ENCODE results near the gene LELP1. TPM values are rescaled to one million over a fixed set of nuclear protein-coding genes. Genes with fewer than 3 reads are reported as not detected.

LELP1 gene
- polyA plus RNA-seq, 3 donors = not detected

GRCh38 chr1:153217744-153218416, 14.7 kb downstream of the LELP1 start:
- Histone ChIP-seq H3K9ac (ENCODE audit: insufficient read depth, low read length, poor library complexity, severe bottlenecking) (no peak overlapping the region), H2AFZ (ENCODE audit: insufficient read depth, low read depth, low read length, poor library complexity, severe bottlenecking) (no peak overlapping the region), H3K36me3 (replicated peaks in 1 of 2; ENCODE audit: control insufficient read depth in 1 of 2, insufficient read depth in 2 of 2, low read length in 2 of 2) (no peaks in the 10 kb centered on the region), H4K20me1 (ENCODE audit: insufficient read depth, low read length) (no peaks in the 10 kb centered on the region), H3K27ac (ENCODE audit: low read depth in 1 of 2, low read length in 2 of 2) (no peak overlapping the region), H3K4me2 (replicated peaks; ENCODE audit: extremely low read depth, low read length, poor library complexity, severe bottlenecking) (no peak overlapping the region), H3K79me2 (ENCODE audit: insufficient read depth, low read length) (no peaks in the 10 kb centered on the region), H3K9me3 (replicated peaks in 1 of 2; ENCODE audit: control insufficient read depth in 1 of 2, insufficient read depth in 1 of 2, low read length in 2 of 2) (no peaks in the 10 kb centered on the region), H3K27me3 (ENCODE audit: control insufficient read depth in 2 of 2, insufficient read depth in 2 of 2, low read length in 2 of 2) (peaks cover 0 to 5% of the 10 kb centered on the region in 2 donors), H3K4me1 (ENCODE audit: control insufficient read depth in 1 of 2, insufficient read depth in 2 of 2, low read length in 2 of 2) (no peaks in the 10 kb centered on the region), H3K4me3 (replicated peaks in 1 of 3; ENCODE audit: low read depth in 2 of 3, low read length in 3 of 3) (no peak overlapping the region)
- no peaks in the 10 kb centered on the region for H3K36me3 Mint-ChIP-seq
- TF ChIP-seq CTCF (IDR thresholded peaks at IDR 0.05) = no peak
- peaks cover 8 to 29% (median 9%) of the 10 kb centered on the region in 3 donors for H3K27me3 Mint-ChIP-seq (ENCODE audit: low read depth in 3 of 3)
- H3K27ac Mint-ChIP-seq = no peak overlapping the region
- H3K4me1 Mint-ChIP-seq = no peaks in the 10 kb centered on the region
- intact Hi-C loops (cut with micrococcal nuclease) = no loop called here
- 83% methylated on average over 1 of the region's 2 CpGs for WGBS (ENCODE audit: insufficient coverage)
- no peak overlapping the region for H3K4me3 Mint-ChIP-seq
- no peaks in the 10 kb centered on the region for H3K9me3 Mint-ChIP-seq
- no peak for DNase-seq

DNA sequence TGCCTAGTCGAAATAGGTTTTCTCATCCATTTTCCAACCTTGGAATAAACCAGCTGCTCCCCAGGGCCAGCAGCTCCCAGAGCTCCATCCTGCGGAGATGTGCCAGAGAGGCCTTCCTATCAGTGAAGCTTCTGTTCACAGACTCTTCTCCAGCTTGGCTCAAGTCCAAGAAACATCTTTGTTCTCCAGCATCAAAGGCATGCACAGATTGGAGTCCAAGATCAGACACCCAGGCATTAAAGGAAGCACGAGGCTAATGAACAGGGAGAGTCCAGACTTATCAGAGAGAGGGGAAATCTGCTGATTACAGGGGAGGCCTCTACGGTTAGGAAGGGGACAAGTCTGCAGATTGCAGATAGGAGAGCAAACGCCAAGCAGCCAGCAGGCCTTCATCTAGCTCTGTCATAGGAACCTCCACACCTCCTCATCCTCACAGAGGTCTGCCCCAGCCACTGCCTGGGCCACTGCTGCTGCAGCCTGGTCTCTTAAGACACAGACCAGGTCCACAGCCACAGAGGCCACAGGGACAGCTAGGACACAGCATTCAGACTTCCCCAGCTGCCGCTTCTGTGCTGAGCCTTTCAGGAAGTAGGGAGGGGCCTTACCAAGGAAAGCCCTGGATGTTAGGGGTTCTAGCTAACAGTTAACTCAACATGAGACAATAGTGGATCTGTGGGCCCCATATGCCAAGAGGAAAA, 17.5 kb downstream of the LELP1 start:
- no peak for TF ChIP-seq CTCF (IDR thresholded peaks at IDR 0.05)
- H3K27ac Mint-ChIP-seq = no peak overlapping the region
- Histone ChIP-seq H3K36me3 (replicated peaks in 1 of 2; ENCODE audit: control insufficient read depth in 1 of 2, insufficient read depth in 2 of 2, low read length in 2 of 2) (no peaks in the 10 kb centered on the region), H3K4me3 (replicated peaks in 1 of 3; ENCODE audit: low read depth in 2 of 3, low read length in 3 of 3) (no peak overlapping the region), H3K4me1 (ENCODE audit: control insufficient read depth in 1 of 2, insufficient read depth in 2 of 2, low read length in 2 of 2) (no peaks in the 10 kb centered on the region), H4K20me1 (ENCODE audit: insufficient read depth, low read length) (no peaks in the 10 kb centered on the region), H3K79me2 (ENCODE audit: insufficient read depth, low read length) (no peaks in the 10 kb centered on the region), H3K27ac (ENCODE audit: low read depth in 1 of 2, low read length in 2 of 2) (no peak overlapping the region), H3K9ac (ENCODE audit: insufficient read depth, low read length, poor library complexity, severe bottlenecking) (no peak overlapping the region), H3K4me2 (replicated peaks; ENCODE audit: extremely low read depth, low read length, poor library complexity, severe bottlenecking) (no peak overlapping the region), H3K9me3 (replicated peaks in 1 of 2; ENCODE audit: control insufficient read depth in 1 of 2, insufficient read depth in 1 of 2, low read length in 2 of 2) (no peaks in the 10 kb centered on the region), H3K27me3 (ENCODE audit: control insufficient read depth in 2 of 2, insufficient read depth in 2 of 2, low read length in 2 of 2) (peaks cover 0 to 5% of the 10 kb centered on the region in 2 donors), H2AFZ (ENCODE audit: insufficient read depth, low read depth, low read length, poor library complexity, severe bottlenecking) (no peak overlapping the region)
- H3K4me1 Mint-ChIP-seq = peaks cover 5% of the 10 kb centered on the region
- H3K27me3 Mint-ChIP-seq (ENCODE audit: low read depth in 3 of 3) = peaks cover 2 to 19% (median 9%) of the 10 kb centered on the region in 3 donors
- no peak for DNase-seq
- no peaks in the 10 kb centered on the region for H3K9me3 Mint-ChIP-seq
- intact Hi-C loops (cut with micrococcal nuclease) = no loop called here
- WGBS (ENCODE audit: insufficient coverage) = 55% methylated on average over 5 of the region's 6 CpGs
- H3K4me3 Mint-ChIP-seq = no peak overlapping the region
- no peaks in the 10 kb centered on the region for H3K36me3 Mint-ChIP-seq

All from CD14-positive monocyte (primary cell).